WI38 (cell line): ENCODE measurements around the gene CCNE1.
"Not testable (repeated sequence)": the region's sequence is repeated elsewhere in the genome, so short reads cannot be mapped to it uniquely, and the experiment has no call there.

Source experiments
- H3K4me3 ChIP-seq: 2 replicates; pipeline ENCODE4 v1.5.1; 2011; ENCODE audit warnings: low read depth, mild to moderate bottlenecking, control low read depth, low read length
- CTCF ChIP-seq: IDR thresholded peaks from 2 replicates; pipeline ENCODE4 v1.5.1; 2012; ENCODE audit warnings: low read depth, mild to moderate bottlenecking, control low read depth, low read length

Gene CCNE1

GRCh38 chr19:29819986-29820385 lies 8.2 kb downstream of the CCNE1 start:
- no peak for TF ChIP-seq CTCF
- no peak overlapping the region for H3K4me3 ChIP-seq

GRCh38 chr19:29823581-29824330 lies 12.0 kb downstream of the CCNE1 start:
- no peak overlapping the region for H3K4me3 ChIP-seq

GRCh38 chr19:29825263-29825662 lies 13.5 kb downstream of the CCNE1 start:
- H3K4me3 ChIP-seq = not testable (repeated sequence)

More at GRCh38 chr19:29823581-29824330, 12.0 kb downstream of the CCNE1 start:
- TF ChIP-seq CTCF = no peak

GRCh38 chr19:29831041-29831548 lies 19.3 kb downstream of the CCNE1 start:
- no peak for TF ChIP-seq CTCF
- no peak overlapping the region for H3K4me3 ChIP-seq

GRCh38 chr19:29831686-29832085 lies 19.9 kb downstream of the CCNE1 start:
- no peak overlapping the region for H3K4me3 ChIP-seq
- TF ChIP-seq CTCF = no peak

GRCh38 chr19:29832801-29833200 lies 21.0 kb downstream of the CCNE1 start:
- no peak for TF ChIP-seq CTCF
- H3K4me3 ChIP-seq = no peak overlapping the region

GRCh38 chr19:29833614-29834261 lies 21.9 kb downstream of the CCNE1 start:
- no peak for TF ChIP-seq CTCF
- no peak overlapping the region for H3K4me3 ChIP-seq
